GM23248 (cell line): Measurements from ENCODE around the gene SLC6A12. TPM values are rescaled to one million over a fixed set of nuclear protein-coding genes. Genes with fewer than 3 reads are reported as not detected.

Source experiments
- DNase-seq: peaks from one replicate; pipeline ENCODE4 v3.0.0-alpha.2; 2015
- H2AFZ ChIP-seq: fragments of 200-600 bp; sonication (generic); 2 replicates; pipeline ENCODE4 v1.6.1; 2016; ENCODE audit warnings: antibody characterized with exemption
- H3F3A ChIP-seq: fragments of 200-600 bp; sonication (generic); 2 replicates; pipeline ENCODE4 v1.6.1; 2016; ENCODE audit warnings: mild to moderate bottlenecking, antibody characterized with exemption, mixed run types; ENCODE audit not compliant: insufficient read depth
- H3K27ac ChIP-seq: fragments of 200-600 bp; sonication (generic); 2 replicates; pipeline ENCODE4 v1.5.1; 2016; ENCODE audit warnings: mild to moderate bottlenecking
- H3K27me3 ChIP-seq: fragments of 200-600 bp; sonication (generic); replicated peaks from 2 replicates; pipeline ENCODE4 v1.6.1; 2016; ENCODE audit warnings: mild to moderate bottlenecking; ENCODE audit not compliant: insufficient read depth
- H3K36me3 ChIP-seq: fragments of 200-600 bp; sonication (generic); 2 replicates; pipeline ENCODE4 v1.6.1; 2016; ENCODE audit warnings: low read depth, mild to moderate bottlenecking
- H3K4me1 ChIP-seq: fragments of 200-600 bp; sonication (generic); 2 replicates; pipeline ENCODE4 v1.6.1; 2016; ENCODE audit warnings: mild to moderate bottlenecking; ENCODE audit not compliant: insufficient read depth
- H3K4me2 ChIP-seq: fragments of 200-600 bp; sonication (generic); one replicate; pipeline ENCODE4 v1.6.1; 2016; ENCODE audit warnings: mild to moderate bottlenecking; ENCODE audit not compliant: unreplicated experiment
- H3K4me3 ChIP-seq: fragments of 200-600 bp; sonication (generic); 2 replicates; pipeline ENCODE4 v1.5.1; 2016; ENCODE audit warnings: mild to moderate bottlenecking
- H3K79me2 ChIP-seq: fragments of 200-600 bp; sonication (generic); 2 replicates; pipeline ENCODE4 v1.6.1; 2016; ENCODE audit warnings: mild to moderate bottlenecking; ENCODE audit not compliant: insufficient read depth
- H3K9ac ChIP-seq: fragments of 200-600 bp; sonication (generic); 2 replicates; pipeline ENCODE4 v1.6.1; 2016; ENCODE audit warnings: mild to moderate bottlenecking
- H3K9me2 ChIP-seq: fragments of 200-600 bp; sonication (generic); 2 replicates; pipeline ENCODE4 v1.6.1; 2016; ENCODE audit warnings: mixed run types, mild to moderate bottlenecking, moderate library complexity; ENCODE audit not compliant: insufficient read depth
- H3K9me3 ChIP-seq: fragments of 200-600 bp; sonication (generic); one replicate; pipeline ENCODE4 v1.6.1; 2017; ENCODE audit warnings: low read depth
- H4K20me1 ChIP-seq: fragments of 200-600 bp; sonication (generic); 2 replicates; pipeline ENCODE4 v1.6.0; 2016; ENCODE audit not compliant: insufficient read depth
- EZH2 ChIP-seq: fragments of 200-600 bp; sonication (generic); IDR thresholded peaks from 2 replicates; pipeline ENCODE4 v1.6.1; 2018; ENCODE audit warnings: antibody characterized with exemption, mild to moderate bottlenecking; ENCODE audit not compliant: insufficient read depth, poor library complexity, severe bottlenecking
- EZH2phosphoT487 ChIP-seq: fragments of 200-600 bp; sonication (generic); IDR thresholded peaks from 2 replicates; pipeline ENCODE4 v1.6.1; 2018; ENCODE audit warnings: antibody characterized with exemption, moderate library complexity, mild to moderate bottlenecking, low read depth; ENCODE audit not compliant: insufficient read depth
- WGBS, 2 experiments: methylation state at CpG; one replicate each; pipeline ENCODE4 v1.1.6; 2015 to 2017; ENCODE audit warnings: low lambda C conversion rate in 2 of 2, low coverage in 1 of 2; ENCODE audit errors: missing lambda C conversion rate in 2 of 2; 5-methylcytosine and 5-hydroxymethylcytosine counted together
- in situ Hi-C: fragments of 300-500 bp; cut with MboI; formaldehyde crosslinking; loops from 2 replicates; pipeline ENCODE4 v1.15.0; 2020
- polyA plus RNA-seq: library from polyadenylated mRNA; unstranded; fragments of >200 nt; fragmentation: Nextera tagmentation; extraction: Ambion mirVana; gene quantifications from 2 replicates; pipeline ENCODE4 v1.2.1, GENCODE V29; 2016
- total RNA-seq: library from RNA; depleted of rRNA; stranded (reverse); fragments of >200 nt; shearing (Covaris generic); gene quantifications from 2 replicates; pipeline ENCODE4 v1.2.3, GENCODE V29; 2014

SLC6A12 gene
- total and polyA plus RNA-seq, 2 experiments from 2014 or later: not detected

DNA sequence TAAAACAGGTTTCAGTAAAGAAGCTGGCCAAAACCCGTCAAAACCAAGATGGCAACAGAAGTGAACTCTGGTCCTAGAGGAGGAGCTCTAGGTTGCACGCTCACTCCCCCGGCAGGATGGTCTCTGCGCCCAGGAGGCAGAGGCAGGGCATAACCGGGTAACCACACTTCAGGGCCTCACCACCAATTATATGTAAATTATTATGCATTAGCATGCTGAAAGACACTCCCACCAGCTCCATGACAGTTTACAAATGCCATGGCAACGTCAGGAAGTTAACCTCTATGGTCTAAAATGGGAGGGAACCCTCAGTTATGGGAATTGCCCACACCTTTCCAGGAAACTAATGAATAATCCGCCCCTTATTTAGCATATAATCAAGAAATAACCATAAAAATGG lies 20.1 kb upstream of the SLC6A12 start:
- no peak overlapping the region for H3K27ac ChIP-seq
- H3F3A ChIP-seq: no peaks in the 10 kb centered on the region
- no peaks in the 10 kb centered on the region for H4K20me1 ChIP-seq
- no peak overlapping the region for H3K4me3 ChIP-seq
- no peak for DNase-seq
- H3K4me2 ChIP-seq: no peak overlapping the region
- WGBS, 2 experiments: 50 to 54% methylated on average over 7 of the region's 7 CpGs
- no peak overlapping the region for H2AFZ ChIP-seq
- no peak for TF ChIP-seq EZH2
- TF ChIP-seq EZH2phosphoT487: no peak
- no peaks in the 10 kb centered on the region for H3K4me1 ChIP-seq
- peaks cover 34% of the 10 kb centered on the region for H3K27me3 ChIP-seq
- no peaks in the 10 kb centered on the region for H3K36me3 ChIP-seq
- H3K9me2 ChIP-seq: no peaks in the 10 kb centered on the region
- H3K79me2 ChIP-seq: no peaks in the 10 kb centered on the region
- in situ Hi-C loops: no loop called here
- H3K9ac ChIP-seq: no peak overlapping the region
- no peaks in the 10 kb centered on the region for H3K9me3 ChIP-seq

DNA sequence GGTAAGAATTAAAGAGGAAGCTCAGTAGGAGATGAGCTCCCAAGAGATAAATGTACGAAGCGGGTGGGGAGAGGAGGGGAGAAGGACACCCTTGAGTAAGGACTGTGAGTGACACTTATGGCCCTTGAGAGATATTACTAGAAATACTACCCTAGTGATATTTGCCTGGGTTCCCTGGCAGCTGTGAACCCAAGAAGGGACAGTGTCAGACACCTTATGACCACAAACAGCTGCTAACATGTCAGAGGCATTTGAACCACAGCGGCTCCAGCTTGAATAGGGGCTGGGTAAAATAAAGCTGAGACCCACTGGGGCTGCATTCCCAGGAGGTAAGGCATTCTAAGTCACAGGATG lies 19.6 kb upstream of the SLC6A12 start:
- H4K20me1 ChIP-seq: no peaks in the 10 kb centered on the region
- H3K9me2 ChIP-seq: no peaks in the 10 kb centered on the region
- WGBS, 2 experiments: 74% methylated on average over 3 of the region's 3 CpGs
- H3F3A ChIP-seq: no peaks in the 10 kb centered on the region
- no peak overlapping the region for H3K4me2 ChIP-seq
- H3K27me3 ChIP-seq: peaks cover 35% of the 10 kb centered on the region
- H3K4me3 ChIP-seq: no peak overlapping the region
- TF ChIP-seq EZH2 (no peak), EZH2phosphoT487 (no peak)
- DNase-seq: no peak
- no peaks in the 10 kb centered on the region for H3K79me2 ChIP-seq
- H3K27ac ChIP-seq: no peak overlapping the region
- H3K36me3 ChIP-seq: no peaks in the 10 kb centered on the region
- no peak overlapping the region for H3K9ac ChIP-seq
- no peak overlapping the region for H2AFZ ChIP-seq
- no peaks in the 10 kb centered on the region for H3K9me3 ChIP-seq
- in situ Hi-C loops: no loop called here
- no peaks in the 10 kb centered on the region for H3K4me1 ChIP-seq

DNA sequence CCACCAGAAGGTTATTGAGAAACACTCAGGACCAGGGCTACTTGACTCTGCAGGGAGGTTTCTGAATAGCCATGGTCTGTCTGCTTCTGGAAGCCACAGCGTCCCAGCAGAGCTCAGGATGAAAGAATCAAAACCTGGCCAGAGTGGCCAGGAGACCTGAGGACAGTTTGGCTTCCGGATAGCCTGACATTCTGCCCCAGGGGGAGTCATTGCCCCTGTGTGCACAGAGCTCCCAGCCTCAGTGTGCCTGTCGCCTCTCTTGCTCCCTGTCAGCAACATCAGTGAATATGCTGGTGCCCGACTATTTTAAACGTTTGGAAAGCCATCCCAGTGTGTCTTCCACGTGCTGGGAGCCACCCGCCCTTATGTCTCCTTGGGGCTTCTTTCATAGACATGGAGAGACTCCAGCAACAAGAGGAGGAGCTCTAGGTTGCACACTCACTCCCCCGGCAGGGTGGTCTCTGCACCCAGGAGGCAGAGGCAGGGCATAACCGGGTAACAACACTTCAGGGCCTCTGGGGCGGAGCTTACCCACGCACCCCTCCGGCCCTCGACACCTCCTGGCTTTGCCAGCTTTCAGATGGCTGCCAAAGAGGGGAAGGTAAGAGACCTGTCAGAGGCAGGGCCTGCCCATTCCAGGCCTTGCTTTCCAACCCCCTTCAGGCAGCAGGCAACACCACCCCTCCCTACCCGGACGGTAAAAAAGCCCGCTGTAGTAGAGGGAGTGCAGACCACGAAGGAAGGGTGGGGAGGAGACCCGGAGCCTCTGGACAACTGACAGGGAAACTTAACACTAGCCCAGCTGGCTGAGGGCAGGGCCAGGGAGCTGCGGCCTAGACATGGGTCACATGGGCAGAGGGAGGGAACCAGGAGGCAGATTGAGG lies 19.0 kb upstream of the SLC6A12 start:
- no peaks in the 10 kb centered on the region for H3K9me3 ChIP-seq
- no peak overlapping the region for H3K27ac ChIP-seq
- no peak for DNase-seq
- no peak overlapping the region for H2AFZ ChIP-seq
- H3K9me2 ChIP-seq: no peaks in the 10 kb centered on the region
- no peaks in the 10 kb centered on the region for H3K4me1 ChIP-seq
- peaks cover 40% of the 10 kb centered on the region for H3K27me3 ChIP-seq
- H3K79me2 ChIP-seq: no peaks in the 10 kb centered on the region
- no peaks in the 10 kb centered on the region for H4K20me1 ChIP-seq
- WGBS, 2 experiments: 10 to 11% methylated on average over 17 to 19 of the region's 19 CpGs
- no peak overlapping the region for H3K4me2 ChIP-seq
- H3K9ac ChIP-seq: no peak overlapping the region
- in situ Hi-C loops: no loop called here
- TF ChIP-seq EZH2phosphoT487 (no peak), EZH2 (no peak)
- H3F3A ChIP-seq: no peaks in the 10 kb centered on the region
- H3K4me3 ChIP-seq: no peak overlapping the region
- H3K36me3 ChIP-seq: no peaks in the 10 kb centered on the region

DNA sequence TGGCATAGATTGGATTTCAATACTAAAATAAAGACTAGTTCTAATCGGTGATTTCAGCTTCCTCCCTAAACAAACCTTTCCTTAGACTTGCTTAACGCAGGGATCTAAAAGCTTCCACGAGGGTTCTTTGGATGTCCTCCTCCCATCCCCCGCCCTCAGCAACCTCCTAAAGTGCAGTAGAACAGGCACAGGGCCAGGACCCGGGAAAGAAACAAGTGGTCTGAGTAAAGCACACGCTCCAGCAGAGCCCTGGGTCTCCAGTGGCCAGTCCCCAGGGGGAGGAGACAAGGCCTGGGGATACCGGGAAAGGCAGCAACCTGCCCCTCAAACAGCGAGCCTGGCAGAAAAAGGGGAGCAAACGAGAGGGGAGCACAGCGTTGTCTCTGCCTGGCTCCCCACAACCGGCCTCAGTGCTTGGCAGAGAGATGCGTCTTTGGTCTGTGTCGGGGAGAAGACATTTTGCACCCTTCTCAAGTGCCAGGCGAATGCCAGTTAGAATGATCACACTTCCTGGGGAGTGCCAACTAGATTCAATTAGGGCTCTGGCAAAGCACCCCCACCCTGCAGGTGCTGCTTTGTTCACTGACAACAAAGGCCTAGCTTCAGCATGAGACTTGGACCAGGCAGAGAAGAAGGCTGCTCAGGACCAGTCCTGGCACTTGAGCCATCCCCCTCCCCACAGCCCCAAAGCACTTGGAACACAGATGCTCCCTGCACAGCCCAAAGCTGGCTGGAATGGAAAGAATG lies 17.1 kb upstream of the SLC6A12 start:
- in situ Hi-C loops: no loop called here
- 35 to 43% methylated on average over 14 of the region's 14 CpGs for WGBS, 2 experiments
- Histone ChIP-seq H3K9ac (no peak overlapping the region), H3F3A (no peaks in the 10 kb centered on the region), H4K20me1 (no peaks in the 10 kb centered on the region), H3K27me3 (peaks cover 59% of the 10 kb centered on the region), H2AFZ (no peak overlapping the region), H3K27ac (no peak overlapping the region), H3K4me1 (no peaks in the 10 kb centered on the region), H3K36me3 (no peaks in the 10 kb centered on the region), H3K79me2 (no peaks in the 10 kb centered on the region), H3K9me3 (no peaks in the 10 kb centered on the region), H3K4me3 (no peak overlapping the region), H3K9me2 (no peaks in the 10 kb centered on the region), H3K4me2 (no peak overlapping the region)
- TF ChIP-seq EZH2 (no peak), EZH2phosphoT487 (no peak)
- DNase-seq: no peak
